Activated gamma-delta T cell treated with anti-CD3 and anti-CD28 coated beads, Interleukin-2, amount 50 U/mL, for 16 hours (primary cell): Measurements from ENCODE around the gene RFT1.
A peak's percentile ranks its signal among the peaks of the same experiment; 100 is the strongest.

ENCODE experiments used
- DNase-seq: peaks from one replicate; pipeline ENCODE4 v3.0.0-alpha.2; 2020; ENCODE audit warnings: low read depth

RFT1 gene

GRCh38 chr3:53149006-53149690 lies 18.9 kb upstream of the RFT1 start:
- DNase-seq, result no peak

GRCh38 chr3:53147903-53148400 lies 17.7 kb upstream of the RFT1 start:
- DNase-seq, result no peak

- DNase-seq, result no peak
These were observed 17.1 kb upstream of the RFT1 start for GRCh38 chr3:53147151-53147902.

- no peak for DNase-seq
These were observed 16.2 kb upstream of the RFT1 start for GRCh38 chr3:53146319-53146891.

- DNase-seq, result no peak
These were observed 15.5 kb upstream of the RFT1 start for GRCh38 chr3:53145713-53146080.

- DNase-seq, result no peak
These were observed 14.9 kb upstream of the RFT1 start for GRCh38 chr3:53144862-53145712.

GRCh38 chr3:53144446-53144845 lies 14.2 kb upstream of the RFT1 start:
- DNase-seq, result no peak

- no peak for DNase-seq
These were observed 12.8 kb upstream of the RFT1 start for GRCh38 chr3:53142986-53143385.

GRCh38 chr3:53140847-53141845 lies 10.9 kb upstream of the RFT1 start:
- no peak for DNase-seq

GRCh38 chr3:53139906-53140846 lies 9.9 kb upstream of the RFT1 start:
- DNase-seq, result no peak

- no peak for DNase-seq
These were observed 7.7 kb upstream of the RFT1 start for GRCh38 chr3:53137835-53138446.

- DNase-seq, result no peak
These were observed 7.0 kb upstream of the RFT1 start for GRCh38 chr3:53137221-53137620.

GRCh38 chr3:53134631-53135232 lies 4.5 kb upstream of the RFT1 start:
- DNase-seq, result peak; percentile 33

GRCh38 chr3:53132347-53132746 lies 2.1 kb upstream of the RFT1 start:
- DNase-seq, result no peak

GRCh38 chr3:53131096-53131495 lies 861 bp upstream of the RFT1 start:
- DNase-seq, result no peak

GRCh38 chr3:53129344-53129743 lies 891 bp downstream of the RFT1 start:
- no peak for DNase-seq

GRCh38 chr3:53126601-53127000 lies 3.6 kb downstream of the RFT1 start:
- DNase-seq, result no peak

- DNase-seq, result no peak
These were observed 6.3 kb downstream of the RFT1 start for GRCh38 chr3:53123953-53124352.

GRCh38 chr3:53123510-53123909 lies 6.7 kb downstream of the RFT1 start:
- DNase-seq, result no peak
